GM13976 (cell line): ENCODE data around the gene VPS33B.
A peak's percentile ranks its signal among the peaks of the same experiment; 100 is the strongest.

Experiments
- DNase-seq: peaks from one replicate; pipeline ENCODE4 v3.0.0; 2012; ENCODE audit warnings: low spot score
- CTCF ChIP-seq: IDR thresholded peaks from 2 replicates; pipeline ENCODE4 v1.5.1; 2012; ENCODE audit warnings: borderline replicate concordance, mild to moderate bottlenecking; ENCODE audit not compliant: insufficient read depth; ENCODE audit errors: extremely low read depth, missing control alignments, control extremely low read depth
- in situ Hi-C: fragments of 300-500 bp; cut with MboI; formaldehyde crosslinking; loops from one replicate; pipeline ENCODE4 v1.12.0; 2022; ENCODE audit warnings: low sequenced_read_pairs, mixed read lengths, inconsistent platforms; ENCODE audit not compliant: unreplicated experiment

The VPS33B gene

DNA sequence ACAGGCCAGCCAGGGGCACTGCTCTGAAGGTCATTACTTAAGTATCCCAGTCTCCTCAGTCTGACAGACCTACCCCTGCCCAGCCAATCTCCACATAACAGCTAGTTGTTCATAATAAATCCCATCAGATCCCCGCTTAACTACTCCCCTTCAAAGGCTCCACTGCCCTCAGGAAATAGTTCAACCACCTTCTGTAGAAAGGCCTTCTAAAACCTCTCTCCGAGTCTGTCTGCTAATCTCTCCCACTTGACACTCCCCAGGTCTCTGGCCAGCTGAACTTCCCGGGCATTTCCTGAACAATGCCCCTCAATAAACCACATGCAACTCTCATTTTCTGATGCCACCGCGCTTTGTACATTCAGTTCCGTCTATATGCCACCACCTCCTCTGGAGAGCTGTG lies 34.1 kb downstream of the VPS33B start:
- no peak for DNase-seq
- in situ Hi-C loops, result no loop called here
- TF ChIP-seq CTCF, result no peak

- DNase-seq, result no peak
- TF ChIP-seq CTCF, result no peak
- in situ Hi-C loops, result no loop called here
Observed at GRCh38 chr15:90987561-90988141, 34.7 kb downstream of the VPS33B start.

DNA sequence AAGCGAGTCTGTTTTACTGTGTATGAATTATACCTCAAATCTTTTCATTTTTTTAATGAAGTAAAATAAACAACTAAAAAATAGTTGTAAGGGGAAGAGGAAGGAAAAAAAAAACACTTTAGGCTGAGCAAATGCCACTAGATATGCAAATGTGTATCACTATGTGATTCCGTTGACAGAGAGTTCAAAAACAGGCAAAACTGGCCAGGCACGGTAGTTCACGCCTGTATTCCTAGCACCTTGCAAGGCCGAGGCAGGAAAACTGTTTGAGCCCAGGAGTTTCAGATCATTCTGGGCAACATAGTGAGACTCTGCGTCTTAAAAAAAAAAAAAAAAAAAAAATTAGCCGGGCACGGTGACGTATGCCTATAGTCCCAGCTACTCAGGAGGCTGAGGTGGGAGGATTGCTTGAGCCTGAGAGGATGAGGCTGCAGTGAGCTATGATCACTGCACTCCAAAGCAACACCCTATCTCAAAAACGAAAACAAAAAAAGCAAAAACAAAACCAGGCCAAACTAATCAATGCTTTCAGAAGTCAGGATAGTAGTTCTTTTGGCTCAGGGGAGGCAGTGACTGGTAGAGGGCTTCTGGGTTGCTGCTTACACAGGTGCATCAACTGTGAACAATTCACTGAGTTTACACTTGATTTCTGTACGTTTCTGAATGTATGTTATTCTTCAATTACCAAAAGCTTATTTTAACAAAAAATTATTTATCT lies 35.4 kb downstream of the VPS33B start:
- in situ Hi-C loops, result no loop called here
- DNase-seq, result no peak
- TF ChIP-seq CTCF, result no peak

DNA sequence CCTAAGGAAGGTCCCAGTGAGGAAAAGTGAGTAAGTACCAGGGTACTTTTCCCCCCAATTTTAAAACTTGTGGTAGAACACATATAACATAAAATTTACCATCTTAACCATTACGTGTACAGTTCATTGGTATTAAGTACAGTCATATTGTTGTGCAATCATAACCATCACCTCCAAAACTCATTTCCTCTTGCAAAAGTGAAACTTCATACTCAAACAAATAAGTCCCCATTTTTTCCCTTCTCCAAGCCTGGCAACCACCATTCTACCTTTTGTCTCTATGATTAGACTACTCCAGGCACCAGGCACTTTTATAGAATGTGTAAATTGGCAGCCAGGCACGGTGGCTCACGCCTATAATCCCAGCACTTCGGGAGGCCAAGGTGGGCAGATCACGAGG lies 40.3 kb downstream of the VPS33B start:
- no peak for TF ChIP-seq CTCF
- DNase-seq, result no peak
- in situ Hi-C loops, result no loop called here

- in situ Hi-C loops, result no loop called here
- peak; percentile 40 for DNase-seq
- no peak for TF ChIP-seq CTCF
Observed at GRCh38 chr15:90981681-90982080, 40.7 kb downstream of the VPS33B start.

- DNase-seq, result no peak
- in situ Hi-C loops, result no loop called here
- no peak for TF ChIP-seq CTCF
Observed at GRCh38 chr15:90979582-90979981, 42.8 kb downstream of the VPS33B start.
